ENCODE data around the gene DEF6. TPM values are rescaled to one million over a fixed set of nuclear protein-coding genes. Genes with fewer than 3 reads are reported as not detected.
A peak's percentile ranks its signal among the peaks of the same experiment; 100 is the strongest.
"Not testable (repeated sequence)": the region's sequence is repeated elsewhere in the genome, so short reads cannot be mapped to it uniquely, and the experiment has no call there.

DEF6 gene
- total RNA-seq, 2 donors from 2014 or later: 193 to 206 TPM

DNA sequence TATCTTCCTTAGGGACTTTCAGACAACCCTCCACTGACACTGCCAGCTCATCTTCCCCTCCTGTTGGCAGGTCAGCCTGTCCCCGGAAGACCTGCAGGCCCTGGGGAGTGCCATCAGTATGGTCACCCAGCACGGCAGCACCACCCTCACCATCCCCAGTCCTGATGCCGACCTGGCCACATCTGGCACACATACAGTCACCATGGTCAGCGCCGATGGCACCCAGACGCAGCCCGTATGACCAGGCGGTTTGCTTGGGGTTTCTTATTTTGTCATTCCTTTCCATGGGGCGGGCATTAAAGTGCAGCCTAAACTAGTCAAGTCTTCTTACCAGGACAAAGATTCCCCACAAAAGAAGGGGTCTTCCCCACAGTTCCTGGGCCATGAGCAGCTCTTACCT, 3.9 kb upstream of the DEF6 start:
- Mint-ChIP-seq H3K36me3 (ENCODE audit: low read depth) (peaks cover 9% of the 10 kb centered on the region), H3K27ac (no peak overlapping the region)

DNA sequence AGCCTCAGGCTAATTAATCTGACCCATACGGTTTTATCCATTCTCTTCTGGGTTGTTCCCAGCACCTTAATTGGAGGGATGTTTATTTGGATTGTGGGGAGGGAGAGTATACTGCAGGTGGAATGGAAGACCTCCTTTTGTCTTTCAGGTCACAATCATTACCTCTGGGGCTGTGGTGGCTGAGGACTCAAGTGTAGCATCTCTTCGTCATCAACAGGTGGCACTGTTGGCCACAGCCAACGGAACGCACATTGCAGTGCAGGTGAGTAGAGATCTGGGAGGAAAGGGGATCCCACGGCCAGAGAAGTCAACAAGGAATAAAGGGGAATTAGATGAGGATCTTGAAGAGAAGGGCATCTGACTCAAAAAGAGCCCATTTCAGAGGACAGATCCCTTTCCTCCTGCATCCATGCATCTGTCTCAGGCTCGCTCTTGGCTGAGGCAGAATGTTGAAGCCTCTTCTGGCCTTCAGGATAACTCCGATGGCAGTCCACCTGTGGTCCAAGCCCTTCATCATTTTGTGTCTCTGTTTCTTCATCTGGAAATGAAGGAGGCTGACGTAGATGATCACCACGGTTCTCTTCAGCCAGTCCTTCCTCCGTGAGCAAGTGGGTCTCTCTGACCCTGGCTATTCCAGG, 3.2 kb upstream of the DEF6 start:
- H3K4me3 Mint-ChIP-seq: no peak overlapping the region
- H3K9me3 ChIP-seq (ENCODE audit: control insufficient read depth, low read length, poor library complexity, severe bottlenecking): no peaks in the 10 kb centered on the region
- no peak overlapping the region for H3K27ac Mint-ChIP-seq
- no peaks in the 10 kb centered on the region for H3K27me3 Mint-ChIP-seq
- peaks cover 20% of the 10 kb centered on the region for H3K4me1 Mint-ChIP-seq
- peaks cover 8% of the 10 kb centered on the region for H3K36me3 Mint-ChIP-seq (ENCODE audit: low read depth)
- DNase-seq (peak; percentile 33 to 35 (median 34)), ATAC-seq (peak; percentile 47)

More for the DNA sequence above, 3.9 kb upstream of the DEF6 start:
- DNase-seq: no peak
- ATAC-seq: no peak
- H3K4me3 Mint-ChIP-seq: no peak overlapping the region
- peaks cover 13% of the 10 kb centered on the region for H3K4me1 Mint-ChIP-seq
- H3K9me3 ChIP-seq (ENCODE audit: control insufficient read depth, low read length, poor library complexity, severe bottlenecking): no peaks in the 10 kb centered on the region
- H3K27me3 Mint-ChIP-seq: no peaks in the 10 kb centered on the region

DNA sequence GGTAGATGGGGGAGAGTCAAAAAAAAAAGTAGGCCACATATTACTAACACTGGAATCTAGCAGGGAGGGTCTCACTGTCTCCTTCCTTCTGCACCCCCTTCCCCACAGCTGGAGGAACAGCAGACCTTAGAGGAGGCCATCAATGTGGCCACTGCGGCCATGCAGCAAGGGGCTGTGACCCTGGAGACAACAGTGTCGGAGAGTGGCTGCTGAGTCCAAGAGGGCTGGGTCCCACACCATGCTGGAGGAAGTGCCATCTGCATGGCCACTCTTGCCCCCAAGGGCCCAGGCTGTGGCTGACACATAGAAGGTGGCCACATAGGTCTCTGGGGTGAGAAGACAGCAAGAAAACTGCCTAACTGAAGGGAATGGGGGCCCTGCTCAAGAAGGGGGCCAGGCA, 2.6 kb upstream of the DEF6 start:
- Mint-ChIP-seq H3K4me1 (peaks cover 23% of the 10 kb centered on the region), H3K36me3 (ENCODE audit: low read depth) (peaks cover 12% of the 10 kb centered on the region), H3K4me3 (no peak overlapping the region), H3K27ac (no peak overlapping the region), H3K27me3 (no peaks in the 10 kb centered on the region)
- no peaks in the 10 kb centered on the region for H3K9me3 ChIP-seq (ENCODE audit: control insufficient read depth, low read length, poor library complexity, severe bottlenecking)
- ATAC-seq (no peak), DNase-seq (no peak)

DNA sequence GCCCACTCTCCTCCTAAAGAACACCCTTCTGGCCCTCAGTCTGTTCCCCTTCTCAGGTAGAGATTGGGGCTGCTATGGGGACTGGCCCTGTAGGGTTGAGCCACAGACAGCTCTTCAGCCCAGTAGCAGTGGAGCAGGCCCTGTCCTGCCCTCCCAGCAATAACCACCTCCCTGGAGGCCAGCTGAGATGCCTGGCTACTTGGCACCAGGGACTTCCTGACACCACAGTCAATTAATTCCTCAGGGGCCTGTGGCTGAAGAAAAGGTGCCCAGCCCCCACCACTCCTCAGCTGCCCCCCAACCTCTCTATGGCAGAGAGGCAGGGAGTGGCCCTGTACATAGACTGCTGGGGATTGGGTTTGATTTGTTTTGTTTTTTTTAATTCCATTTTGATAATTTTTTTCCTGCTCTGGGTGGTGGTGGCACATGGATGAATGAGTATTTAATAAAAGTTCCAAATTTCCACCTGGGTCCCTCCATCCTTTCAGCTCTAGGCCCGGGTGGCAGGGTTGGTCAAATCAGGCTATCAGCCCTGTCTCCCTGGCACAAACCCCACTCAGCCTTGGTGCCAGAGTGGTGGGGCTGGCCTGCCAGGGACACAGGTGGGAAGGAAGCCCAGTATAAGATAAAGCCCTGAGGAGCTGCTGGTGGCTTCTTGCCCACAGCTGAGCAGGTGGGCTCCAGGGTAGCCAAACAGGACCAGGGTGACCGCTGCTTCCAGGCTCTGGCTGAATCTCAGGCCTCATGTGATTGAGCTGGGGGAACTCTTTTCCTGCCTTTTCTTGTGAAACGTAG, 1.9 kb upstream of the DEF6 start:
- Mint-ChIP-seq H3K27ac (no peak overlapping the region), H3K4me1 (peaks cover 29% of the 10 kb centered on the region), H3K36me3 (ENCODE audit: low read depth) (peaks cover 12% of the 10 kb centered on the region), H3K4me3 (no peak overlapping the region), H3K27me3 (no peaks in the 10 kb centered on the region)
- ATAC-seq: no peak
- no peak for DNase-seq
- H3K9me3 ChIP-seq (ENCODE audit: control insufficient read depth, low read length, poor library complexity, severe bottlenecking): no peaks in the 10 kb centered on the region

DNA sequence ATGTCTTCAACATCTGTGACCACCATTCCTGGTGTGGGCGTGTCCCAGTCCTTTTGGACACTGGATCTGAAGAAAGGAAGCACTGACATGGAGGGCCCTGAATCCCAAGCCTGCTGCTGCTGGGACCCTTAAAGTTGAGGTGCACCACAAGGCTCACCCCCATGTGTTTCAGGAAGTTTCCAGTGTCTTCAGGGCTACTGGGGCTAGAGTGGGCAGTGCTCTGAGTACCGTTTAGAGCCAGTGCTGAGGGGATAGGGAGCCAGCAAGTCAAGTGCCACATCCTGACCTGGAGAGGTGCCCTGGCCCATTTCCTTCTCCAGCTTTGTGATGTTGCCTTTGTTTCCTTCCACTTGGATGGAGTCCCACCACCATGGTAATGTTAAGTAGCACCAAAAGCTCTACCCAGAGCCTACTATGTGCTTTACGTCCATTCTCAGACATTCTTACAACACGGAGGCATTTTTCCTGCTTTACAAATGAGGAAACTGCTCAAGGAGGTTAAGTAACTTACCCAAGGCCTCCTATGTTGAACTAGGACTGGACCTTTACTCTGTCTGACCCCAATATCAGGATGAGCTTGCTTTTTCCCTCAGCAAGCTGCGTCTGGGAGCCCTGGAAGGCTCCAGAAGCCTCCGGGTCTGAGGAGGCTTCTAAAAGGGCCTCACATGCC, 552 bp upstream of the DEF6 start:
- no peak overlapping the region for H3K27ac Mint-ChIP-seq
- H3K36me3 Mint-ChIP-seq (ENCODE audit: low read depth): peaks cover 9% of the 10 kb centered on the region
- H3K4me3 Mint-ChIP-seq: peak overlapping the region; percentile 97
- H3K27me3 Mint-ChIP-seq: no peaks in the 10 kb centered on the region
- ATAC-seq (no peak), DNase-seq (no peak)
- H3K9me3 ChIP-seq (ENCODE audit: control insufficient read depth, low read length, poor library complexity, severe bottlenecking): no peaks in the 10 kb centered on the region
- H3K4me1 Mint-ChIP-seq: peaks cover 35% of the 10 kb centered on the region

DNA sequence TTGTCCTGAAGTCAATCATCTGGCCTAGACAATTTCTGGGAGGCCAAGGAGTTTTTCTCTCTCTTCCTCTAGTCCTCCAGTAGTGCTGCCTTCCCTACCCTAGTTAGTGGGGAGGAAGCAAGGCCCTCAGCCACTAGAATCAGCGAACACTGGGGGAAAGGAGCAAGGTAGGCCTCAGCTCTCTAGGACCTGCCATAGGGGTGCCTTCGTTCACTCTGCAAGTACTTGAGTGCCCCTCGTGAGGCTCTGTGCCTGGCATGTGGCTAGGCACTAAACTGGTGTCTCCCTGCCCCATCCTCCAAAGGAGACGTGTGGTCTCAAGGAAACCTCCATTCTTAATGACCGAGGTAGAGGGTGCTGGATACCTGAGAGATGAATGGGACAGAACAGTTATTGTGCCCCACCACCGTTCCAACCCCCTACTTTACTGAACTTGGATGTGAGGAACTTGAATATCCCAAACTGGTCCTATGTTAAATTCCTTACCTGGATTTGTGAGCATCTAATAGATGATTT, 1.1 kb downstream of the DEF6 start:
- ATAC-seq (no peak), DNase-seq (no peak)
- peak overlapping the region; percentile 97 for H3K4me3 Mint-ChIP-seq
- H3K36me3 Mint-ChIP-seq (ENCODE audit: low read depth): peaks cover 9% of the 10 kb centered on the region
- no peaks in the 10 kb centered on the region for H3K27me3 Mint-ChIP-seq
- H3K4me1 Mint-ChIP-seq: peaks cover 48% of the 10 kb centered on the region
- H3K9me3 ChIP-seq (ENCODE audit: control insufficient read depth, low read length, poor library complexity, severe bottlenecking): no peaks in the 10 kb centered on the region
- peak overlapping the region; percentile 98 for H3K27ac Mint-ChIP-seq

DNA sequence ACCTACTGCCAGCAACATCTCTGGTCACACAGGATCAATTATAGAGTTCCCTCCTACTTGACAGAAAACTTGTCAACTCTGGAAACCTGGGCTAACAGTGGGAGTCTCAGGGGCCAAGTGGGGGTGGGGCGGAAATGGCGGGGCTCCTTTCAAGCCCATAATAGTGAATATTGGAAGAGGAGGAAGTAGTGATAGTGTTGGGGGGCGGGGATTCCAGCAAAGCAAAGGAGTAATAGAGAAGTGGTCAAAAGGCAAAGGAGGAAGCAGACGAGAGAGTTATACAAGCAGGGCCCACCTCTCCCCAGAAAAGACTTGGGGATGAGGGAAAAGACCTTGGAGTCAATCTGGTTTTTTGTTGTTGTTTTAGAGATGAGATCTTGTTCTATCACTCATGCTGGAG, 2.1 kb downstream of the DEF6 start:
- H3K9me3 ChIP-seq (ENCODE audit: control insufficient read depth, low read length, poor library complexity, severe bottlenecking): no peaks in the 10 kb centered on the region
- Mint-ChIP-seq H3K27me3 (no peaks in the 10 kb centered on the region), H3K36me3 (ENCODE audit: low read depth) (peaks cover 13% of the 10 kb centered on the region), H3K27ac (peak overlapping the region; percentile 98), H3K4me1 (peaks cover 53% of the 10 kb centered on the region), H3K4me3 (peak overlapping the region; percentile 97)
- ATAC-seq (no peak), DNase-seq (no peak)

- H3K9me3 ChIP-seq (ENCODE audit: control insufficient read depth, low read length, poor library complexity, severe bottlenecking): no peaks in the 10 kb centered on the region
- Mint-ChIP-seq H3K27me3 (no peaks in the 10 kb centered on the region), H3K27ac (peak overlapping the region; percentile 98), H3K36me3 (ENCODE audit: low read depth) (peaks cover 13% of the 10 kb centered on the region), H3K4me1 (peaks cover 53% of the 10 kb centered on the region), H3K4me3 (peak overlapping the region; percentile 97)
- DNase-seq (peak in 1 of 3 donors; percentile 43), ATAC-seq (peak; percentile 45)
Measured at GRCh38 chr6:35300848-35301247, 3.2 kb downstream of the DEF6 start.

DNA sequence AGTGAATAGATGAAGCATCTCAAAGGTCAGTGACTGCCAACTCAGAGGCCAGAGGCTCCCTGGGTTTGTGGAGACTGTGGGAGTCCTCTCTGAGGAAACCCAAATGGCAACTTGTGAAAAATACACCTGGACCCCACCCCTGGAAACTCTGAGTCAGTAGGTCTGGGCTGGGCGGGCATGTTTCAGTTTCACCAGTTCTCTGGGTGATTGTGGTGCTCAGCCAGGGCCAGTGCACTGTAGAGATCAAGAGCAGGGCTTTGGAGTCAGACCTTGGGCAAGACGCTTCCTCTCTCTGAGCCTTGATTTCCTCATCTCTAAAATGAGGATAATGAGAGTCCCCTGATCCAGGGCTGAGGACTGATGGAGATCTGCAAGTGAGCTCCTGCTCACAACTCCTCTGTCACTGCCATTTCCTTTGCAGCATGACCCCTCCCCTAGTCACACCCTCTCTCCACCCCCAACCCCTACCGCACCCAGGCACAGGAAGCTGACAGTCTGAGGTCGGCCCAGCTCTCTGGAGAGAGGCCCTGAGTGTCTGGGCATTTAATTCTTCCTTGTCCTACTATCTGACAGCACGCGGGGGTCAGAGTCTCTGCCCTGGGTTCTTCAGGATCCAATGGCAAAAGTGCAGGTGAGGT, 5.1 kb downstream of the DEF6 start:
- H3K36me3 Mint-ChIP-seq (ENCODE audit: low read depth): peaks cover 15% of the 10 kb centered on the region
- peak; percentile 94 for ATAC-seq

DNA sequence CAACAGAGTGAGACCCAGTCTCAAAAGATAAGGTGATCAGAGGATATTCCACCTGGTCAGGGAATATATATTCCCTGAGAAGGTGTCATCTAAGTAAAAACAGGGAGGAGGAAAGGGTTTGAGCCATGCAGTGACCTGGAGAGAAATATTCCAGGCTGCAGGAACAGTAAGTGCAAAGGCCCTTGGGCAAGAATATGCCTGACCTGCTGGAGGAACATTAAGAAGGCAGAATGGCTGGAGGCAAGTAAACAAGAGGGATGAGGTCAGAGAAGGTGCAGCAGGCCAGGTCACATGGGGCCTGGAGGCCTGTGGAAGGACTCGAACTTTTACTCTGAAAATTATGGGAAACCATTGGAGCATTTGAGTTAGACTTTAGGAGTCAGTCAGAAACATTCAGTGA, 6.7 kb downstream of the DEF6 start:
- H3K9me3 ChIP-seq (ENCODE audit: control insufficient read depth, low read length, poor library complexity, severe bottlenecking): no peaks in the 10 kb centered on the region
- Mint-ChIP-seq H3K36me3 (ENCODE audit: low read depth) (peaks cover 15% of the 10 kb centered on the region), H3K27me3 (no peaks in the 10 kb centered on the region), H3K27ac (peak overlapping the region; percentile 98), H3K4me3 (peak overlapping the region; percentile 92), H3K4me1 (peaks cover 60% of the 10 kb centered on the region)
- DNase-seq: no peak
- ATAC-seq: no peak

More for the DNA sequence above, 5.1 kb downstream of the DEF6 start:
- Mint-ChIP-seq H3K4me1 (peaks cover 57% of the 10 kb centered on the region), H3K27me3 (no peaks in the 10 kb centered on the region), H3K4me3 (peak overlapping the region; percentile 92), H3K27ac (peak overlapping the region; percentile 98)
- peak; percentile 72 to 81 (median 72) for DNase-seq
- H3K9me3 ChIP-seq (ENCODE audit: control insufficient read depth, low read length, poor library complexity, severe bottlenecking): no peaks in the 10 kb centered on the region

GRCh38 chr6:35305117-35305516, 7.5 kb downstream of the DEF6 start:
- Mint-ChIP-seq H3K4me3 (peak overlapping the region; percentile 43), H3K4me1 (peaks cover 62% of the 10 kb centered on the region)

DNA sequence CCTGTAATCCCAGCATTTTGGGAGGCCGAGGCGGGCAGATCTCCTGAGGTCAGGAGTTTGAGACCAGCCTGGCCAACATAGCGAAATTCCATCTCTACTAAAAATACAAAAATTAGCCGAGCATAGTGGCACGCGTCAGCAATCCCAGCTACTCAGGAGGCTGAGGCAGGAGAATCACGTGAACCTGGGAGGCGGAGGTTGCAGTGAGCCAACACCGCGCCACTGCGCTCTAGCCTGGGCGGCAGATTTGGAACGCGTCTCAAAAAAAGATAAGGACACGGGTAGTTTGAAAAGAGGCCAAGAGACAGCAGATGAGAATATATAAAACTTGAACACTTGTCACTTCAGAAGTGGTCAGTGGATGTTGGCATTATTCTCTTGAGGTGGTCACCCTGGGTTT, 9.5 kb downstream of the DEF6 start:
- not testable (repeated sequence) for H3K27me3 Mint-ChIP-seq; H3K9me3 ChIP-seq (ENCODE audit: control insufficient read depth, low read length, poor library complexity, severe bottlenecking); ATAC-seq; DNase-seq
- peak overlapping the region; percentile 95 for H3K27ac Mint-ChIP-seq
- peaks cover 17% of the 10 kb centered on the region for H3K36me3 Mint-ChIP-seq (ENCODE audit: low read depth)
- peak overlapping the region; percentile 57 for H3K4me3 Mint-ChIP-seq
- peaks cover 68% of the 10 kb centered on the region for H3K4me1 Mint-ChIP-seq

More at GRCh38 chr6:35305117-35305516, 7.5 kb downstream of the DEF6 start:
- Mint-ChIP-seq H3K27me3 (no peaks in the 10 kb centered on the region), H3K27ac (peak overlapping the region; percentile 98), H3K36me3 (ENCODE audit: low read depth) (peaks cover 16% of the 10 kb centered on the region)
- no peaks in the 10 kb centered on the region for H3K9me3 ChIP-seq (ENCODE audit: control insufficient read depth, low read length, poor library complexity, severe bottlenecking)
- ATAC-seq: no peak
- DNase-seq: no peak

DNA sequence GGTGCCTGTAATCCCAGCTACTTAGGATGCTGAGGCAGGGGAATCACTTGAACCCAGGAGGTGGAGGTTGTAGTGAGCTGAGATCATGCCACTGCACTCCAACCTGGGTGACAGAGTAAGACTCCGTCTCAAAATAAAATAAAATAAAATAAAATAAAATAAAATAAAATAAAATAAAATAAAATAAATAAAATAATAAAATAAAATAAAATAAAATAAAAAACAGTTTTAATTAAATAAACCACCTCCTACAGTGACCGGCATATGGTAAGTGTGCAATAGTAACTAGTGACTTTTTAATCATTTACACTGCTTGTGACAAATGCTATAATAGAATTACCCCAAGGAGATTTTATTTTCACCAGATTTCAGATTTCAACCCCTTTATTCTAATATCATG, 10.9 kb downstream of the DEF6 start:
- not testable (repeated sequence) for DNase-seq, H3K4me3 Mint-ChIP-seq
- H3K27ac Mint-ChIP-seq: peak overlapping the region; percentile 95

More for the DNA sequence above, 10.9 kb downstream of the DEF6 start:
- H3K27me3 Mint-ChIP-seq; ATAC-seq; H3K9me3 ChIP-seq (ENCODE audit: control insufficient read depth, low read length, poor library complexity, severe bottlenecking): not testable (repeated sequence)
- Mint-ChIP-seq H3K4me1 (peaks cover 66% of the 10 kb centered on the region), H3K36me3 (ENCODE audit: low read depth) (peaks cover 15% of the 10 kb centered on the region)

Measured in T-helper 17 cell (primary cell).